GM12878 (cell line): ENCODE measurements around the gene TNFSF15. TPM values are rescaled to one million over a fixed set of nuclear protein-coding genes. Genes with fewer than 3 reads are reported as not detected.

Experiments
- ATAC-seq: fragments of 200-7000 bp; cut with Tn5 transposase; 3 replicates; pipeline ENCODE4 v1.9.1; 2020; ENCODE audit warnings: mild to moderate bottlenecking, moderate library complexity
- BruUV-seq: library from RNA; stranded (reverse); fragments of 400-500 nt; replicated peaks from 2 replicates; lab custom pipeline; 2021; lab: Mats Ljungman, UMichigan
- CTCF ChIA-PET: fragments of 300-600 bp; sonication (Branson Sonifier 250); formaldehyde crosslinking; extraction: SDS; loops from one replicate; lab custom pipeline; 2021; ENCODE audit warnings: inconsistent platforms; lab: Yijun Ruan, JAX
- POLR2A ChIA-PET: fragments of 350-600 bp; formaldehyde crosslinking; extraction: SDS; loops from one replicate; lab custom pipeline; 2021; ENCODE audit warnings: inconsistent platforms; lab: Charles Lee
- RAD21 ChIA-PET: fragments of 300-600 bp; sonication (Branson Sonifier 250); formaldehyde crosslinking; loops from one replicate; lab custom pipeline; 2023; ENCODE audit warnings: antibody characterized with exemption; ENCODE audit not compliant: unreplicated experiment; lab: Charles Lee
- SMC1A ChIA-PET: fragments of 300-600 bp; sonication (Branson Sonifier 250); formaldehyde crosslinking; loops from one replicate; lab custom pipeline; 2023; ENCODE audit not compliant: unreplicated experiment, uncharacterized antibody; lab: Charles Lee
- DNase-seq: peaks from one replicate; pipeline ENCODE4 v3.0.0-alpha.2; 2011; ENCODE audit warnings: low read depth, low spot score
- FAIRE-seq: peaks from 3 replicates; lab custom pipeline; 2011; peaks lifted over from hg19 to GRCh38; lab: Jason Lieb, UNC
- H2AFZ ChIP-seq: 2 replicates; pipeline ENCODE4 v1.6.0; 2011; ENCODE audit warnings: low read depth, low read length, control low read depth; ENCODE audit not compliant: control insufficient read depth
- H3K27ac ChIP-seq: 2 replicates; pipeline ENCODE4 v1.5.1; 2011; ENCODE audit warnings: control low read depth; ENCODE audit not compliant: control insufficient read depth, insufficient read depth
- H3K27me3 ChIP-seq, 2 experiments: replicated peaks in 1 of 2; 2 replicates each; pipeline versions ENCODE4 v1.6.0 to v1.6.1; 2011; ENCODE audit warnings: low read length in 1 of 2; ENCODE audit not compliant: control insufficient read depth in 2 of 2, insufficient read depth in 2 of 2
- H3K36me3 ChIP-seq, 2 experiments: 2 replicates each; pipeline ENCODE4 v1.5.1; 2011; ENCODE audit warnings: low read length in 1 of 2; ENCODE audit not compliant: control insufficient read depth in 2 of 2, insufficient read depth in 2 of 2
- H3K4me1 ChIP-seq: 2 replicates; pipeline ENCODE4 v1.6.1; 2011; ENCODE audit warnings: mild to moderate bottlenecking, low read length, moderate library complexity, mixed read lengths; ENCODE audit not compliant: control insufficient read depth, insufficient read depth
- H3K4me2 ChIP-seq: 2 replicates; pipeline ENCODE4 v1.6.0; 2011; ENCODE audit warnings: control low read depth; ENCODE audit not compliant: control insufficient read depth, insufficient read depth
- H3K4me3 ChIP-seq: fragments of 200-600 bp; sonication (generic); 2 replicates; pipeline ENCODE4 v1.5.1; 2016
- H3K79me2 ChIP-seq: 2 replicates; pipeline ENCODE4 v1.6.0; 2011; ENCODE audit warnings: low read length; ENCODE audit not compliant: control insufficient read depth, insufficient read depth
- H3K9ac ChIP-seq: 2 replicates; pipeline ENCODE4 v1.8.0; 2011; ENCODE audit warnings: low read length, control low read depth, mixed read lengths; ENCODE audit not compliant: control insufficient read depth, insufficient read depth
- H3K9me3 ChIP-seq: replicated peaks from 3 replicates; pipeline ENCODE4 v1.5.1; 2011; ENCODE audit warnings: mild to moderate bottlenecking, low read length; ENCODE audit not compliant: control insufficient read depth, insufficient read depth
- H4K20me1 ChIP-seq: 2 replicates; pipeline ENCODE4 v1.6.0; 2011; ENCODE audit not compliant: control insufficient read depth, insufficient read depth
- ASH2L ChIP-seq: fragments of 300-600, 200-600 bp; sonication (generic); IDR thresholded peaks from 2 replicates; pipeline ENCODE4 v1.6.1; 2017; ENCODE audit warnings: low read depth, mild to moderate bottlenecking, borderline replicate concordance
- BCL11A ChIP-seq: IDR thresholded peaks from 2 replicates; pipeline ENCODE4 v1.6.1; 2011; ENCODE audit warnings: low read depth, low read length
- GATAD2B ChIP-seq: fragments of 450-650 bp; conservative IDR thresholded peaks from 2 replicates; pipeline ENCODE4 v1.6.1; 2017; ENCODE audit warnings: low read depth, mild to moderate bottlenecking, moderate library complexity
- RBBP5 ChIP-seq: fragments of 200-600 bp; sonication (generic); conservative IDR thresholded peaks from 2 replicates; pipeline ENCODE4 v1.6.1; 2016
- ZNF217 ChIP-seq: fragments of 450-650 bp; IDR thresholded peaks from 2 replicates; pipeline ENCODE4 v1.6.1; 2017; ENCODE audit warnings: antibody characterized with exemption, mild to moderate bottlenecking
- WGBS: methylation state at CpG from one replicate; pipeline ENCODE4 v1.1.6; 2016; ENCODE audit warnings: low lambda C conversion rate; ENCODE audit not compliant: insufficient replicate concordance, insufficient coverage; ENCODE audit errors: missing lambda C conversion rate; 5-methylcytosine and 5-hydroxymethylcytosine counted together
- in situ Hi-C: fragments of 300-500 bp; cut with MboI; formaldehyde crosslinking; loops from 9 replicates; pipeline ENCODE4 v1.14.3; 2018; ENCODE audit warnings: mixed read lengths
- intact Hi-C: fragments of 100-400 bp; cut with micrococcal nuclease; formaldehyde crosslinking; loops from one replicate; pipeline ENCODE4 v1.14.2; 2022; ENCODE audit not compliant: unreplicated experiment
- polyA plus RNA-seq, 11 experiments: library from polyadenylated mRNA; depleted of rRNA in 4 of 11; unstranded in 6 of 11; stranded (reverse) in 5 of 11; fragments of >200 nt; fragmentation: Nextera tagmentation in 4 of 11; fragmentation: Illumina TruSeq in 1 of 11; extraction: Ambion mirVana in 4 of 11; extraction: Trizol in 1 of 11; gene quantifications; 1 replicate in 1 of 11; 2 replicates in 10 of 11; pipeline versions ENCODE4 v1.2.1 to v1.2.3, GENCODE V29; 2011 to 2016; ENCODE audit warnings: inconsistent platforms in 2 of 11, missing spikeins in 2 of 11, low read depth in 1 of 11
- total RNA-seq, 4 experiments: library from RNA; depleted of rRNA in 3 of 4; stranded (reverse); fragments of >200 nt in 3 of 4; fragmentation: Illumina TruSeq in 1 of 4; extraction: Trizol in 1 of 4; gene quantifications; 2 replicates each; pipeline versions ENCODE4 v1.2.1 to v1.2.3, GENCODE V29; 2013 to 2021
- TF ChIP-seq, protein P1 (sequence below): IDR thresholded peaks from 2 replicates; pipeline ENCODE4 v1.6.1; 2011; ENCODE audit warnings: borderline replicate concordance, low read depth, mild to moderate bottlenecking, moderate library complexity, mixed read lengths, low read length; ENCODE audit not compliant: insufficient read depth; ENCODE audit errors: extremely low read length
- TF ChIP-seq, protein P2 (sequence below): fragments of 150-350 bp; IDR thresholded peaks from 2 replicates; pipeline ENCODE4 v1.6.1; 2016; ENCODE audit warnings: low read depth, low read length
- TF ChIP-seq, protein P3 (sequence below): IDR thresholded peaks from 2 replicates; pipeline ENCODE4 v1.6.1; 2011; ENCODE audit warnings: borderline replicate concordance, low read depth, mild to moderate bottlenecking, moderate library complexity, low read length; ENCODE audit not compliant: insufficient read depth, poor library complexity, severe bottlenecking

TNFSF15 gene
- total and polyA plus RNA-seq, 10 of the 15 experiments (the other 5 are each of a cell fraction or from before 2014, with no cell fraction given), result 0.03 TPM; not detected in 9

DNA sequence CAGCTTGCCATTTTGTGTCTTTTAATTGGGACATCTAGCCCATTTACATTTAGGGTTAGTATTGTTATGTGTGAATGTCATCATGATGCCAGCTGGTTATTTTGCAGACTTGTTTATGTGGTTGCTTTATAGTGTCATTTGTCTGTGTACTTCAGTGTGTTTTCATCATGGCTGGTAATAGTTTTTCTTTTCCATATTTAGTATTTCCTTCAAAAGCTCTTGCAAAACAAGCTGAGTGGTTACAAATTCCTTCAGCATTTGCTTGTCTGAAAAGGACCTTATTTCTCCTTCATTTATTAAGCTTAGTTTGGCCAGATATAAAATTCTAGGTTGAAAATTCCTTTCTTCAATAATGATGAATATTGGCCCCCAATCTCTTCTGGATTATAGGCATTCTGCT is 28.5 kb upstream of the TNFSF15 start (continued):
- TF ChIP-seq GATAD2B, result no peak
- TF ChIP-seq, protein P1, sequence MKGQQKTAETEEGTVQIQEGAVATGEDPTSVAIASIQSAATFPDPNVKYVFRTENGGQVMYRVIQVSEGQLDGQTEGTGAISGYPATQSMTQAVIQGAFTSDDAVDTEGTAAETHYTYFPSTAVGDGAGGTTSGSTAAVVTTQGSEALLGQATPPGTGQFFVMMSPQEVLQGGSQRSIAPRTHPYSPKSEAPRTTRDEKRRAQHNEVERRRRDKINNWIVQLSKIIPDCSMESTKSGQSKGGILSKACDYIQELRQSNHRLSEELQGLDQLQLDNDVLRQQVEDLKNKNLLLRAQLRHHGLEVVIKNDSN, result no peak

DNA sequence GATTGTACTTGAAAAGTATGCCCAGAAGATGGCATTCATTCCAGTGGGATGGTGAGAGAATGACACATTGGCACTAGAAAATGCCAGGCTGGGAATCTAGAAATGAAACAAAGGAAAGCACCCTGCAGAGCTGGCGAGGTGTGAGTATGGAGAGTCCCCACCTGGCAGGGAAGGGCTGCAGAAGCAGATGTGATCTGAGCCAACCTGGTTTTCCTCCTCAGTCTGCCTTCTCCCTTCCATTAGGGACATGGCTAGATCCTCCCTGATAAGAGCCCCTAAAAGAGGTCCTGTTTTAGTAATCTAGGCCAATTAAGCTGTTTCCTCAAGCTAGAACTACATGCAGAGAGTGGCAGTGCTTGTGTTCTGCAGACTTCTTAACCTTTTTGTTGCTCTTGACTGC is 24.7 kb upstream of the TNFSF15 start:
- Histone ChIP-seq H2AFZ (no peak overlapping the region), H3K9me3 (no peaks in the 10 kb centered on the region), H4K20me1 (no peaks in the 10 kb centered on the region), H3K36me3 (no peaks in the 10 kb centered on the region), H3K9ac (no peak overlapping the region), H3K27ac (no peak overlapping the region), H3K4me1 (no peaks in the 10 kb centered on the region), H3K4me2 (no peak overlapping the region), H3K4me3 (no peak overlapping the region), H3K27me3 (no peaks in the 10 kb centered on the region; a peak in 2 of 4 replicates), H3K79me2 (no peaks in the 10 kb centered on the region)
- POLR2A ChIA-PET, result no interaction called here
- in situ Hi-C loops (no loop called here), intact Hi-C loops (no loop called here)
- RAD21 ChIA-PET, result interaction anchor here (0.7 kb wide), 1 partner anchor 93 kb away, joined by 5 read pairs; no protein-coding TSS in a partner anchor
- 0% methylated on average over 1 of the region's 1 CpG for WGBS
- DNase-seq, result no peak
- CTCF ChIA-PET, result interaction anchor here (1.0 kb wide), 1 partner anchor 13 kb away, joined by 3 read pairs; no protein-coding TSS in a partner anchor
- no peak for ATAC-seq
- no peak for FAIRE-seq
- TF ChIP-seq, protein P2, sequence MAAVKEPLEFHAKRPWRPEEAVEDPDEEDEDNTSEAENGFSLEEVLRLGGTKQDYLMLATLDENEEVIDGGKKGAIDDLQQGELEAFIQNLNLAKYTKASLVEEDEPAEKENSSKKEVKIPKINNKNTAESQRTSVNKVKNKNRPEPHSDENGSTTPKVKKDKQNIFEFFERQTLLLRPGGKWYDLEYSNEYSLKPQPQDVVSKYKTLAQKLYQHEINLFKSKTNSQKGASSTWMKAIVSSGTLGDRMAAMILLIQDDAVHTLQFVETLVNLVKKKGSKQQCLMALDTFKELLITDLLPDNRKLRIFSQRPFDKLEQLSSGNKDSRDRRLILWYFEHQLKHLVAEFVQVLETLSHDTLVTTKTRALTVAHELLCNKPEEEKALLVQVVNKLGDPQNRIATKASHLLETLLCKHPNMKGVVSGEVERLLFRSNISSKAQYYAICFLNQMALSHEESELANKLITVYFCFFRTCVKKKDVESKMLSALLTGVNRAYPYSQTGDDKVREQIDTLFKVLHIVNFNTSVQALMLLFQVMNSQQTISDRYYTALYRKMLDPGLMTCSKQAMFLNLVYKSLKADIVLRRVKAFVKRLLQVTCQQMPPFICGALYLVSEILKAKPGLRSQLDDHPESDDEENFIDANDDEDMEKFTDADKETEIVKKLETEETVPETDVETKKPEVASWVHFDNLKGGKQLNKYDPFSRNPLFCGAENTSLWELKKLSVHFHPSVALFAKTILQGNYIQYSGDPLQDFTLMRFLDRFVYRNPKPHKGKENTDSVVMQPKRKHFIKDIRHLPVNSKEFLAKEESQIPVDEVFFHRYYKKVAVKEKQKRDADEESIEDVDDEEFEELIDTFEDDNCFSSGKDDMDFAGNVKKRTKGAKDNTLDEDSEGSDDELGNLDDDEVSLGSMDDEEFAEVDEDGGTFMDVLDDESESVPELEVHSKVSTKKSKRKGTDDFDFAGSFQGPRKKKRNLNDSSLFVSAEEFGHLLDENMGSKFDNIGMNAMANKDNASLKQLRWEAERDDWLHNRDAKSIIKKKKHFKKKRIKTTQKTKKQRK, result no peak
- TF ChIP-seq BCL11A, result no peak
- no peak for TF ChIP-seq ASH2L
- TF ChIP-seq ZNF217, result no peak
- no peak for TF ChIP-seq RBBP5
- TF ChIP-seq, protein P3, sequence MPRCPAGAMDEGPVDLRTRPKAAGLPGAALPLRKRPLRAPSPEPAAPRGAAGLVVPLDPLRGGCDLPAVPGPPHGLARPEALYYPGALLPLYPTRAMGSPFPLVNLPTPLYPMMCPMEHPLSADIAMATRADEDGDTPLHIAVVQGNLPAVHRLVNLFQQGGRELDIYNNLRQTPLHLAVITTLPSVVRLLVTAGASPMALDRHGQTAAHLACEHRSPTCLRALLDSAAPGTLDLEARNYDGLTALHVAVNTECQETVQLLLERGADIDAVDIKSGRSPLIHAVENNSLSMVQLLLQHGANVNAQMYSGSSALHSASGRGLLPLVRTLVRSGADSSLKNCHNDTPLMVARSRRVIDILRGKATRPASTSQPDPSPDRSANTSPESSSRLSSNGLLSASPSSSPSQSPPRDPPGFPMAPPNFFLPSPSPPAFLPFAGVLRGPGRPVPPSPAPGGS, result no peak
- no TSS peak for BruUV-seq
- SMC1A ChIA-PET, result no interaction called here
